Measurements from ENCODE around the gene FSHB.

FSHB gene

DNA sequence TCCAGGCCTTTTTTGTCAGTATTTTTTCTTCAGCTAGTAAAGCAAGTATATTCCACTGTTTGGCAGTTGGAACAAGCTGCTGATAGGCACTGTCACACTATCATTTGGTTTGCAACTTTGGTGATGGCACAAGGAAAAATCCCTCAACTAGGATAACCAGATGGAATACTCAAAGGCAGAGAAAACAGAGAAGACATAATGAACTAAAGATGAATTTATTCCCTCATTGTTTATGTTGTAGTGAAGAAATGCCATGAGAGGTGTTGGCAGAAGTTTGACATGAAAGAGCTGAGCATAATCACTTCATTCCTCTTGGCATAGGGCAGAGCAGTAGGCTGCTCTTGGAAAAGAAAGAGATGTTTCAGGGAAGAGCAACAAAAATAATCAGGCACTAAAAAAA lies 39.9 kb downstream of the FSHB start:
- no peak for DNase-seq

DNA sequence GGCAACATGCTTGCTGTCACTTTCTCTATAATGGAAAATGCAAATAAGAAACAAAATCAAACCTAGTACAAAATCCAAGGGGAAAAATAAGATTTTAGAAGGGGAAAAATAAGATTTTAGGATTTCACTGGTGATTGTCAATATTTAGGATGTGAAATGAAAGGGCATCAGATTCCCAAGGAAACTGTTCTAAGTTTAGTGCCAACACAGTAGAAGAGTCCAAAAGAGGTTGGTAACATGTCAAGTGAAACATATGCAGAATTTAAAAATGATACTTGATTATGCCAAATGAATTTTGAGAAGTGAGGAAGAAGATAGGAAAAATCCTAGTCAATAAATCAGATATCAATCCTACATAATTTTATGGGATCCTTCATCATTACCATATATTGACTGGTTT lies 46.4 kb downstream of the FSHB start:
- no peak for DNase-seq

GRCh38 chr11:30279796-30280195 lies 49.0 kb downstream of the FSHB start:
- DNase-seq: no peak

GRCh38 chr11:30281476-30282288 lies 50.9 kb downstream of the FSHB start:
- DNase-seq: no peak

- DNase-seq: no peak
Observed at GRCh38 chr11:30282289-30282631, 51.4 kb downstream of the FSHB start.

All from NCI-H1417 treated with DMSO at 0.1 percent for 48 hours (cell line).